HG03175 (cell line): ENCODE results near the gene TNS3.
"Not testable (repeated sequence)": the region's sequence is repeated elsewhere in the genome, so short reads cannot be mapped to it uniquely, and the experiment has no call there.

Source experiments
- ATAC-seq: cut with Tn5 transposase; IDR thresholded peaks from one replicate; pipeline ENCODE4 v1.9.1; 2021; ENCODE audit warnings: mild to moderate bottlenecking, moderate library complexity; ENCODE audit not compliant: unreplicated experiment

Gene TNS3

GRCh38 chr7:47273974-47274766 lies 307.7 kb downstream of the TNS3 start:
- ATAC-seq, result no peak

- no peak for ATAC-seq
Measured at GRCh38 chr7:47273088-47273487, 308.8 kb downstream of the TNS3 start.

- ATAC-seq, result no peak
Measured at GRCh38 chr7:47271749-47272148, 310.2 kb downstream of the TNS3 start.

- ATAC-seq, result no peak
Measured at GRCh38 chr7:47268851-47269836, 312.8 kb downstream of the TNS3 start.

GRCh38 chr7:47267346-47267745 lies 314.6 kb downstream of the TNS3 start:
- ATAC-seq, result no peak

GRCh38 chr7:47266799-47267198 lies 315.1 kb downstream of the TNS3 start:
- no peak for ATAC-seq

- ATAC-seq, result peak; percentile 88
Measured at GRCh38 chr7:47266131-47266706, 315.7 kb downstream of the TNS3 start.

GRCh38 chr7:47265621-47266020 lies 316.3 kb downstream of the TNS3 start:
- no peak for ATAC-seq

- ATAC-seq, result no peak
Measured at GRCh38 chr7:47264021-47264651, 317.8 kb downstream of the TNS3 start.

GRCh38 chr7:47262881-47263280 lies 319.0 kb downstream of the TNS3 start:
- no peak for ATAC-seq

GRCh38 chr7:47262160-47262559 lies 319.8 kb downstream of the TNS3 start:
- not testable (repeated sequence) for ATAC-seq

- ATAC-seq, result no peak
Measured at GRCh38 chr7:47260270-47260669, 321.6 kb downstream of the TNS3 start.

GRCh38 chr7:47259682-47260081 lies 322.2 kb downstream of the TNS3 start:
- no peak for ATAC-seq

GRCh38 chr7:47258798-47259197 lies 323.1 kb downstream of the TNS3 start:
- no peak for ATAC-seq

GRCh38 chr7:47256016-47256415 lies 325.9 kb downstream of the TNS3 start:
- no peak for ATAC-seq

- no peak for ATAC-seq
Measured at GRCh38 chr7:47255441-47255840, 326.5 kb downstream of the TNS3 start.

GRCh38 chr7:47255007-47255406 lies 326.9 kb downstream of the TNS3 start:
- ATAC-seq, result no peak

GRCh38 chr7:47254081-47254977 lies 327.6 kb downstream of the TNS3 start:
- peak; percentile 76 for ATAC-seq

- ATAC-seq, result peak; percentile 27
Measured at GRCh38 chr7:47253650-47254080, 328.2 kb downstream of the TNS3 start.

GRCh38 chr7:47252675-47253074 lies 329.2 kb downstream of the TNS3 start:
- ATAC-seq, result no peak
